ENCODE data around the gene MAGEF1.
"Not testable (repeated sequence)": the region's sequence is repeated elsewhere in the genome, so short reads cannot be mapped to it uniquely, and the experiment has no call there.

MAGEF1 gene

DNA sequence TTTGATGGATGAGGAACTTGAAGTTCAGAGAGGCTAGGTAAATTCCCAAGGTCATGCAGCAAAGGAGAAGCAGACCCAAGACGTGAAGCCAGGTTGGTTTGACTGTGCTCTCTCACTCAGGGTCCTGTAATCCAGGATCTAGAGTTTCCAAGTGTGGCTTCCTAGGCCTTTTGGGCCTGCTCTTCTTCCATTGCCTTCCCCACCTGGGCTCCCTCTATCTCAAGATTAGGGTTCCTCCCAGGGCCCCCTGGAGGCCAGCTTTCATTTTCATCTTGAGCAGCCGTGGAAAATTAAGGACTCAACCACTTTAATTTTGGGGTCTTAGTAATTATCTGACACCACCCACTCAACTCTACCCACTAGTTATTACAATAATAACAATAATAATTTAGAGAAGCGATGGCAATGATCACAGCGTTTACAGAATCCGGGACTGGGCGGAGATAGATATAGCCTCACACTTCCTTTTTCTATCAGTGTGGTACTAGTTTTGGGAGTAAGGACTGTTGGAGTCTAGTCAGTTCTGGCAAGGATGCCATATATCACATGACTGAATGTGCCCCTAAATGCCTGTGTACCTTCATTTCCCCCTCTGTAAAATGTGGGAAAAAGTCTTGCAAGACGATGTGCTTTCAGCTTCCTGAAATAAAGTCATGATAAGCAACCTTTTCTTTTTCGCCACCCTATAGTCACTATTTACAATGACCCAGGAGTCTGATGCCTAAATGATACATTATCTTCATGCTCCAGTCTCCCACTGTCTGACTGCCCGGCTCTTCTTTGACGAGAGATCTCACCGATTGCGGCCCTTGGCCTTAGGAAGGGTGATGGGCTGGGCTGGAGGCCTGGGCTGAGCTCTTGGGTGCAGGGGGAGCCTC, 30.2 kb upstream of the MAGEF1 start:
- no peak for DNase-seq

DNA sequence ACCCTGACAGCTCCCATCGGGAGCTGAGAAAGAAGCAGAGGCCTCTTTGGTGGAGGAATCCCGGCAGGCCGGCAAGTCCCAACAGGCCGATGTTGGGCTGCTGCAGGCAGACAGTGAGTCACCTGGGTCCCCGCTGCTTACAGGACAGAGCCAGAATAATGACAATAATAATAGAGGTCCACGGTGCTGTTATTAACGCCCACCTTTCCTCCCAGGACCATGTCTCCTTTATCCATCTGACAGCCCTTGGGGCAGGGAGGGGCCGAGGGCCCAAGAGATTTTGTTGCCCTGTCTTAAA, 29.3 kb upstream of the MAGEF1 start:
- DNase-seq = no peak

DNA sequence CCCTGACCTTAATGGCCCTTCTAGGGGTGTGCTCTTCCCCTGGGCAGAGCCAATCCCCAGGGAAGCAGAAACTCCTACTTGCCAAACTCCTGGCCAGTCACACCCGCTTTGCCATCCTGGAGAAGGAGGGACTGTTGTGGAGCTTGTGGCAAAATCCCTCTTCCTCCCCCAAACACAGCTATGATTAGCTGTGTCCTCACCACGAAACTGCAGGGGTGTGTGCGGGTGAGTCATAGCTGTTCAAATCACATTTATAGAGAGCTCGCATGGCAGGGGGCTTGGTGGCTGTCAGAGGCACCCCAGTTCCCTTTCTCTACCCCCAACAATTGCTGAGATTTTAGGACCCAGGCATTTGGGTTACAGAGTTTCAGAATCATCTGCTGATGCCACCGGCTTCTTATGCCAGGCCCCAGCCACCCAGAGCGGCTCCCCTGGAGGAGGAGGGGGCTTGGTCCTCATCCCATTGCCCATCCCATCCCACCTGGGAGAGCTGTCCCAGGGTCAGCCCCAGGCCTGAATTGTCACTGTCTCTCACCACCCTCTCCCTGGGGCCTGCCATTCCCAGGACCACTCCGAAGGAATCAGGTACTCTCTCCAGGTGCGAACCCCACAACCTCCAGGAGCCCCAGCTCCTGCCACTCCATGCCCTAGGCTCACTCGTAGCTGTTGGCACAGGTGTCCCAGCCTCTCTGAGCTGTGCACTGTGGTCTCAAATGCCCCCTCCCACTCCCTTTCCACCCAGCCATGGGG, 28.8 kb upstream of the MAGEF1 start:
- DNase-seq = no peak

DNA sequence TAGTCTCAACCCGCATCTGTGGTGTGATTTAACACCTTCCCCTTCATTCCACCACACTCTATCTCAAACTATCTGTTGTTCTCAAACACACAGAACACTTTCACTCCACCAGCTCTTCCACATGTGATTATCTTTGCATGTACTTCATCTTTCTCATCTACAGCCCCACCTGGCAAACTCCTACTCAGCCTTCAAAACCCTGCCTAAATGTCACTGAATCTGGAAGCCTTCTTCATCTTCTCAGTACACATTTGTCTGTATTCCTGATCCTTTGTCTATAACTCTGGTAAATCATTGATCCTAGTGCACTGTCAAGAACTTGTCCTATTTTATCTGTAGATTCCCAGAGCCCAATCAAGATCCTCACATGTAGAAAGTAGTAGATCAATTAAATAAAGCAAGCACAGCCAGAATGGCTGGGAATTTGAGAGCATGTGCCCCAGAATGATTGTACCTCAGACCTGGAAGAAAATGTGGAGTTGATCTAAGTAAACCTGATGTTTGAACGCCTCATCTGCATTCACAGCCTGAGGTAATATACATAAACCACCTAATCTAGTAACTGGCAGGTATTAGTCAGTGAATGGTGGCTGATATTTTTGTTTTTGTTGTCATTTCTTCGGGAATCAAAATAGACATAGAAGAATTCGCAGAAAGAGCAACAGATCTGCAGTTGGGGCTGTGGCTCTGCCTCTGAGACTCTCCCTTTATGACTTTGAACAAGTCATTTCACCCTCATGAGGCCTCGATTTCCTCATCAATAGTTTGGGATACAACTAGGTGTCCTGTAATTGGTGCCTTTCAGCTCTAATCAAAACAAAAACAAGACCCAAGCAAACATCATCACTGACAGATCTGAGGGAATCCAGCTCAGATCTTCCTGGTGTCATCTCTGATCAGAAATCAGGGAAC, 28.0 kb upstream of the MAGEF1 start:
- DNase-seq = no peak

DNA sequence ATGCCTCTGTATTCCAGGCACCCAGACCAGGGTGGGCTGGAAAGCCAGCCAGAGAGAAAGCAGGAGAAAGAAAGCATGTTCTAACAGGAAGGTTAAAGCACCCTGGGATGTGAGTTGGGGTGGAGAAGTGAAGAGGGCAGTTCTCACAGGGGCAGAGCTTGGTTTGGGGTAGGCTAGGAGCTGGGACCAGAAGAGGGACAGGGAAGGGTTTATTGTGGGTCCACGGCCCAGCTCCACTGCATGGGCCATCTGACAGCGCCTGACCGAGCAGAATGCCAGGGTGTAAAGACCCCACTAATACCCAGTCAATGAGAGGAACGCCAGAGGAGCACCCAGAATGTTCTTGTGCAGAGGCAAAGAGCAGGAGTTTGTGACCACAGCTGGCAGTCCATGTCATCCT, 27.1 kb upstream of the MAGEF1 start:
- no peak for DNase-seq

DNA sequence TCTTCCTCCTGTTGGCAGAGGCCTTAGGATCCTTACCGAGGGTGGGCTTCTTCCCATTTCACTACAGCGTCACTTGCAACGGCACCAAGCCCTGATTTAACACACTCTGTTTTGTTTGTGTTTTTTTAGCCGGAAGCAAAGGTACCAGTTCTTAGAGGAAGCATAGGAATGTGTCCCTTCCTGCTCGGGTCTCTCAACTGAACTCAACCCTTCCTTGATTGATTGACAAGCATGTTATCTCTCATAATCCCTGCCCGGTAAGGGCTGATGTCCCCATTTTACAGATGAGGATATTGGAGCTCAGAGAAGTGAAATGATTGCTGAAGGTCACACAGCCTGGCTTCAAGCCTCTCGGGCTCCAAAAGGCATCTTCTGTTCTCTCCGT, 26.6 kb upstream of the MAGEF1 start:
- DNase-seq = no peak

DNA sequence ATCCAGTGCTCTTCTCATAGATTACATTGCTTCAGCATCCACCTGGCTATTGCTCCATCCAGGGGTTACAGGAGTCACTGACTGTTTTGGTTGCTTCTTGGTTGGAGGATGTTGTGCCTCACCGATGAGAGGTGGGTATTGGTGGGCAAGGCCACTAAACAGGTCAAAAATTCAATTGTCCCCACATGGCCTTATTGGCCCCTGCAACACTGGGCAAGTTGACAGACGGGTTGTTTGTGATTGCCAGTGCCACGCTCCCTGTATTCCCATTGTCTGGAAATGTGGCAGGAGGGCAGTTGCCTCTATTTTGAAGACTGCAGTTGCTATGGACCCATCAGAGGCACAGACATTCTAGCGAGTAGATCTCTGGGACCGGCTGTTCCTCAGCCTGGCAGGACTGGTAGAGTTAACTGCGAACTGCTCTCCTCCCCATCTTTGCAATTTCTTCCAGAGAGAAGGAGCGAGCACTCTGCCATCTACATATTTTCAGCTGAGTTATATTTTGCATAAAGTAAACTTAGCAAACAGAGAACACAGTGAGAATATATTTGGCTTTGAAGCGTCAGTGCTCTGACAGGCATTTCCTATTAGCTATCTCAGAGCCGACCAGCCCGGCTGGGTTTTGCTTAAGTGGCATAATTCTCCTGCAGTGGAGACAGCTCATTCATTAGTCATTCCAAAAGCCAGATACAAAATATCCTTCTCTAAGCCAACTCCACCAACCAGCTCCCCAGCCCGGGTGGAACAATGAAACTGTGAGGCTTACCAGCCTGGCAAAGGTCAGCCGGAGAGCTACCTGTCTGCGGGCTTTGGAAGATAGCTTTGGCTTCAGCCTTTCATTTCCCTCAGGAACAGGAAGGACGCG, 26.0 kb upstream of the MAGEF1 start:
- peak; percentile 40 for DNase-seq

DNA sequence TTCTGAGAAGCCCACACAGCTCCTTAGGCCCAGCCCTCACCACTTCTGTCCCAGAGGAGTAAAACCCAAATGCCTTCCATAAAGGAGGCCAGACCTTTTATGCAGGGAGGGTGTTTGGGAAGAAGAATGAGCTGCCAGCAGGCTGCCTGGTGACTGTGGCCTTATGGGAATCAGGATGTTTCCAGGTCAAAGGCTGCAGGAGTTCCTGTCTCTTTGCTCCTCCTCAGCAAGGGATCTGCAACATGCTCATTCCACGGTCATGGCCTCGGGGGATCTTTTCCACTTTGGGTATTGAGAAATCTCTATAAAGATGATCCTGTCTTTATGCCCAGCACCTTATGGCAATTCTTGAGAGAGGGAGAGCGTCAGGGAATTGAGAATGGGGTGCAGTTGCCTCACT, 25.2 kb upstream of the MAGEF1 start:
- DNase-seq = no peak

DNA sequence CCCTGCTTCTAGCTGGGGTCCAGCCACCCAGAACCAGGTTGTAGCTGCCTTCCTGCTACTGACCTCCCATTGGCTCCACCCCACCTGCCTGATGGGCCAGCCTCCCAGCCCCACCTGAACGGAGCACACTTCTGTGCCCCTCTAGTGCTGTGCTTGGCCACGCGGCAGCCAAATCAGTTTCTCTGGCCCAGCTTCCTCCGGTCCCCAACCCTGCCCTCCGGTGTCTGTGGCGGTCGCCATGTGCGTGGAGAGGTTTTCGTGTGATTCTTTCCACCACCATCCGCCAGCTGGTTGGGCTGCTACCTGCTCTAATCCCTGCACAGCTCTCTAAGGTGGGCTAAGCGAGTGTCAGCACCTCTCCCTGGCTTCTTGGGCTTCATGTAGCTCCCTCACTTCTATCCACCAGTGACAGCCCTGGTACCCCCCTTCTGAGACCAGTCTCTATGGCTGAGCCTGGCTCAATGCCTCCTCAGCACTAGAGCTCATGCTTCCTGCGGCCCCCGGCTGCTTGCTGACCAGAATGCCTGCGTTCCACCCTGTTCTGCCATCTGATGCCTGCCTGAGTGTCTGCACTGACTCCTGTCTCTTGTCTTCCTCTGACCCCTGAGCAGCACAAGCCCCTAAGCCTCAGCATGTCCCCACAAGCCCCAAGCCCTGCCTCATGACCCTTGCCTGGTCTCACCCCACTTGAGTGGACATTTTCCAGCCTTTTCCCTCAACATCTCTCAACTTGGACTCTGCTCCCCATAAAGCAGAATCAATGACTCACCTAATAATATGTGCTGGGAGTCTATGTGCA, 23.2 kb upstream of the MAGEF1 start:
- no peak for DNase-seq

DNA sequence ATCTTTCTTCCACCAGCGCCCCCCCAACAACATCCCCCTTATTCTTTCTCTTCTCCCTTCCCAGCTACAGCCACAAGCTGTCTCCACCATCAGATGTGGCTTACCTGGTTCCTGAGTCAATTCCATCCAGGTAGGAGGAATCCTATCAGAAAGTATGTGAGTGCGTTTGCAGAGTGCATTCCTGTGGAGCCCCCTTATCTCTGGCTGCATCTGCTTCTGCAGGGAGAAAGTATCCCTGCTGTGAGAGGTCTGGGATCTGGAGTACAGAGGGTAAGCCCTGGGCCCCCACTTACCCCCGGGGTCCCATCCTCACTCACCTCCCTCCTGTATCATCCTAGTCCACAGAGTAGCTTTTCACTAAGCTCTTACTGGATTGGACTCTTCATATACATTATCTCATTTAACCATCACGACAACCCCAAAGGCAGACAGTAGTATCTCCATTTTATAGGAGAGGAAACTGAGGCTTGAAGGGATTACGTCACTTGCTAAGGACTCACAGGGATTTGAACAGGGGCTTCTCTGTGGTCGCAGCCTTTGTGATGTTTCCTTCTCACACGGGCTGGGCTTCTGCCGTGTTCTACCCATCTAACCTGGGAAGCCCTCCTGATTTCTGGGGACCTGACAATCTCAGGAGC, 22.2 kb upstream of the MAGEF1 start:
- DNase-seq = no peak

DNA sequence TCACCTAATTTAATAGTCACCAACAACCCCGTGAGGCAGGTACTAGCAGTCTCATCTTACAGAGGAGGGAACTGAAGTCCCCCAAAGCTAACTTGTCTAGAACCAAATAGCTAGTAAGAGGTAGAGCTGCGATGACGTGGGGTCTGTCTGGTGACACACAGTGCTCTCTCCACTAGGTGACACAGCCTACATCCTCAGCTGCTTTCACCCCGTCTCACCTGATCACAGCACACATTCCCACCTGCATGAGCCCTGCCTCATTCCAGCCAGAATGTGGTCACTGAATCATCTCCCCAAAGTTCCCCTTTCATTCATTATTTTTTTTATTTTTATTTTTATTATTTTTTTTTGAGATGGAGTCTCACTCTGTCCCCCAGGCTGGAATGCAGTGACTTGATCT, 21.3 kb upstream of the MAGEF1 start:
- no peak for DNase-seq

DNA sequence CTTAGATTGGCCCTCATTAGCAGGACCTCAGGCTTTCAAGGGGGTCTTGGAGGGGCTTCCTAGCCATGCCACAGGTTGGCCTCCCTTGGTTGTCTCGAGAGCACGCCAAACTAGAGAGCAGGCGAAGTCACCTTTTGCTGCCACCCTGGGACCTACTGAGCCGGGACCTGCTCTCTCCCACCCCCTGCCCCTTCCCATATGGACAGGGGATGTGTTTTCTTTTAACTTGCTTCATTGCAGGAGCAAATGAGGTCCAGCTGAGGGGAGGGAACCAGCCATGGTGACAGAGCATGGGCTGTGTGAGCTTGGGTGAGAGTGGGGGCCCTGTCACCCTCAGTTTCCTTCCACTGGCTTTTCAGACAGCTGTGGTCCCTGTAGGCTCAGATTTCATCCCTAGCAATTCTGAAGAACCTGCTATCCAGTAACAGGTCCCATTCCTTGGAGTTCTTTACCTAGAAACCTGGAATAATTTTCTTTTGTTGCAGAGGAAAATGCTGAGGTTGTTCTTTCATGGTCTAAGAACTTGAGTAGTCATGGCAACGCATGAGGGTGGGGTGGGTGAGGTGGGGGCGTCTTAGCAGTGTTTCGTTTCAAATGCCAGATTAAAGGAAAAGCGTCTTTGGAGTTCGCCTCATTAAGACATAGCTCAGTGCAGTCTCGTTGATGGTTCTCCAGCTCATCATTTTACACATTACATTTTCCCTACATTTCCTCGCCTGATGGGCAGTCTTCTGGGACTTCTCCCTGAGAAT, 20.1 kb upstream of the MAGEF1 start:
- DNase-seq = no peak

DNA sequence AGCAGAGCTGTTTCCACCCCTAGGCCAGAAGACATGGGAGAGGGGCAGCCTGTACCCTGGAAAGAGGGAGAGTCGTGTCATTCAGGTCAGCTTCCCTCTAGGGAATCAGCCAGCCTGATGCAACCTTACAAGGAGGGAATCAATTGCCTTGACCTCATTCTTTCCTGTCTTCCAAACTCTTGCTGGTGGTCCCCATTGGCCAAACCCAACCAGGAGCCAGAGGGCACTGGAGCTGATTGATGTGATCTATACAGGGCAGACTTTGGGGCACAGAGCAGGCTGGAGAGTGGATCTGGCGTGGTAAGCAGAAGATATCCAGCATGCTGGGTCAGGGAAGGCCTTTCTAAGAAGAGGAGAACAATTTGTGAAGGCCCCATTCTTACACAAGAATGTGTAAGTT, 19.1 kb upstream of the MAGEF1 start:
- no peak for DNase-seq

DNA sequence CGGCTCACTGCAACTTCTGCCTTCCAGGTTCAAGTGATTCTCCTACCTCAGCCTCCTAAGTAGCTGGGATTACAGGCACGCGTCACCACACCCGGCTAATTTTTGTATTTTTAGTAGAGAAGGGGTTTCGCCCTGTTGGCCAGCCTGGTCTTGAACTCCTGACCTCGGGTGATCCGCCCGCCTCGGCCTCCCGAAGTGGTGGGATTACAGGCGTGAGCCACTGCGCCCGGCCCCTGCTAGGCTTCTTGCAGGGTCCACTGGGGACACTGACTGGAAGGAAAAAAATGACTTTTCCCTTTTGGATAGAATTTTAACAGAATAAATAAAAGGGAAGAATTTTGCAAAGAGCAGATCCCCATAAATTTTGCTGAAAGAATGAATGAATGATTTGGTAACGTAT, 17.3 kb upstream of the MAGEF1 start:
- not testable (repeated sequence) for DNase-seq

DNA sequence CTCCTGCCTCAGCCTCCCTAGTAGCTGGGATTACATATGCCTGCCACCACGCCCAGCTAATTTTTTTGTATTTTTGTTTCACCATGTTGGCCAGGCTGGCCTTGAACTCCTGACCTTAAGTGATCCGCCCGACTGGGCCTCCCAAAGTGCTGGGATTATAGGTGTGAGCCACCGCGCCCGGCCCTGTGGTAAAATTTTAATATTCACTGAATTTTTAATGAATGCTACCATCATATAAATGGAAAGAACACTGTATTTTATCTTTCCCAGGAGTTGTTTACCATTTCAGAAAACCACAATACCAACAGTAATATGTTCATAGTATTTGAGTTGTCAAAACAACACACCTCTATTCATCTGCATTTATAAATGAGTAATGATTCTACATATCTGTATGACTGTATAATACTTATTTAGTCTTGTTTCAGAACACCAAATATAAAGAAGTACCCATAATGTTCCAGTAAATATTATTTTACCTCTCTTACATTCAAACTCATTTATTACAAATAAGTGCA, 16.2 kb upstream of the MAGEF1 start:
- DNase-seq = no peak

DNA sequence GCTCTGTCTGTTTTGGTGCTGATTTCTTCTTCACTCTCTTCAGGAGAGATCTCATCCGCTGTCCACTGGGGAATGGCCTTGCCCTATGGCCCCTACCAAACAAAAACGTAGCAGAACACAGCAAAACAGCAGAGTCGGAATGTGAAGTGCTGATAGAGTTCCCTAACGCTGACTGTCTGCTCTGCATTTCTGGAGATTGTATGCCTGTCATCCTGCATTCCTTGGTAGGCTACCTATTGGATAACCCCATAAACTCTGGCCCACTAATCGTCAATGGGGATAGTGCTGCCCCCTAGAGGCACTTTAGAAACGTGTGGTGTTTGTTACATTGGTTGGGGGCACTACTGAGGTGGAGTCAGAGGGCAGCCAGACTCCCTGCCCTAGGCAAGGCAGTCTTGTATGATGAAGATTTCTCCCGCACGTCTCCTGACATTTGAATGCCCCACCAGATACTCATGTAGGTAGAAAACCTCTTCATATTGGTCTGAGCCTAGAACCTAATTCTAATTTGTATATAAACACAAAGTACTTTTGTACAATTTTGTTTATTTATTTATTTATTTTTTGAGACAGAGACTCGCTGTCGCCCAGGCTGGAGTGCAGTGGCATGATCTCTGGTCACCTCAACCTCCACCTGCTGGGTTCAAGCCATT, 15.6 kb upstream of the MAGEF1 start:
- peak; percentile 56 for DNase-seq

DNA sequence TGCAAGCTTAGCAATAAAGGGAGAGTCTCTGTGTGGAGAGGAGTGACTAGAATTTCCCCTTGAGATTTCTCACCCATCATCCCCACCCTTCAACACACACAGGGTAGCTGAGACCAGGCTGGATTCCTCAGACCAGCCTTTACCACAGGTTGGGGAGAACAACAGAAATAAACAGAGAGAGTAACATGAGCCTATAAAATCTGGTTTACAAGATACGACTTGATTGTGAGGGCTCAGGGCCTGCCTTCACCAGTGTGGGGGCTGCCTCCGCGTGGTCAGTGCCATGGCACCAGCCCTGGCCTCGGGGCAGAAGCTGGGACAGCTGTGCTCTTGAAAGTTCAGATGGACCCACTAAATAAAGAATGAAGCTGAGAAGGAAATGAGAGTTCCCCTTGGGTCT, 14.6 kb upstream of the MAGEF1 start:
- DNase-seq = no peak

DNA sequence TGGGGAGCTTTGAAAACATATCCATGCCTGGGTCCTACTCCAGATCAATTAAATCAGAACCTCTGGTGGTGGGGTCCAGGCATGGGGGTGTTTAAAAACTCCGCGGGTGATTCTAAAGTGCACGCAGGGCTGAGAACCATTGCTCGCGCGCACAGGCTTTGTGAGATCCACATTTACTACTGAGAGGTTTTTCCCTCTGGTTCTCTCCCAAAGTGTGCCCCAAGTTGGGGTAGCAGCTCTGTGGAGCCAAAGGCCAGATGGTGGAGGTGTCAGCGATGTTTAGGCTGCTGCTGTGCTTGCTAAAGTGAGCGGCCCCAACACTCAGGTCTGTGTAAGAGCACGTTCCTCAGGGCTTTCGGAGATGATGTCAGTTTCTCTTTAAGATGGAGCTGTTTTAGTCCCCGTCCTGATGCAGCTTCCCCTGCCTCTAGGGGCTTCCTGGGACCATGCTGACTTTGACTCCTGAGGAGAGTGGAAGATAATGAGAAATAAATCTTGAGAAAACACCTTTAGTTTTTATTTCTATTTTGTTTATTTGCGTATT, 13.4 kb upstream of the MAGEF1 start:
- DNase-seq = no peak

DNA sequence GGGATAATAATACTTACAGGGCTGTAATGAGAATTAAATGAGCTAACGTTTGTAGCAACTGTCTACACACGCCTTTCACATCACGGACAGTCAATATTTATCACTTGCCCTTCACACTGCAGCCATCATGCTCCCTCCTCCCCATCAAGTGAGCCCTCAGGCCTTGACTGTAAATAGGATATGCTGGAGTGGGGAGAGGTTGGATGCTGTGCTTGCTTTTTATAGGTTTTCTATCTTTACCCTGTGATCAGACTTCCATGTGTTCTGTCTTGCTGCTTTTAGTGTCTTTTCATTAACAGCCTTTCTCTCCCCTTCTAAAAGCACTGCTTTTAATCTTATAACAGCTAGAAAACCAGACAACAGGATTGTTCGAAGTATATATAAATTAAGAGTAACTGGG, 12.8 kb upstream of the MAGEF1 start:
- no peak for DNase-seq
